T-helper 1 cell (primary cell): ENCODE data around the gene FA2H.
"Not testable (repeated sequence)": the region's sequence is repeated elsewhere in the genome, so short reads cannot be mapped to it uniquely, and the experiment has no call there.

ENCODE experiments used
- DNase-seq, 5 donors: peaks; one replicate each; pipeline ENCODE4 v3.0.0-alpha.2; 2012 to 2020

The FA2H gene

DNA sequence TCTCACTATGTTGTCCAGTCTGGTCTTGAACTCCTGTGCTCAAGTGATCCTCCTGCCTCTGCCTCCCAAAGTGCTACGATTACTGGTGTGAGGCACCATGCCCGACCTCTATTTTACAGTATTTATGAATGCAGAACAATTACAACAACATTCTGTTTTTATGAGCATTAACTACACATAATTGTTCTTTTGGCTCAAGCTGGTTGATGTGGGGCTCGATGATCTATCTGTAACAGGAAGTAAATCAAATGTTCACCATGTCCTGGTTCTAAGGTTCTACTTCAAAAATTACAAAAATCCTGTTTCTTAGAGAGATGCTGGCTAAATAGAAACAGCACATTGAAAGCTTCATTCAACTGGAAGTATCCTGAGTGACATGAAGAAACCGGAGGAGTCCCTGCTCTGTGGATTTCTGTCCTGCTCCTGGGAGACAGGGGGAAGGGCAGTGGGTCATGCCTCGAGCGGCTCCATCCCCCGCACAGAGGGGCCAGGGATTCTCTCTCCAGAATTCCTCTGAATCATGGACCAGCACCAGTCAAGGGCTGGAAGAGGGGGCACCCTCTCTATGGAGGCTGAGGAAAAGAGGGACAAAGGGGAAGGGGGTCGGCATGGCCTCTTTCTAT lies 31.5 kb downstream of the FA2H start:
- DNase-seq = no peak

GRCh38 chr16:74742051-74742481 lies 32.6 kb downstream of the FA2H start:
- DNase-seq = no peak

GRCh38 chr16:74740795-74741304 lies 33.8 kb downstream of the FA2H start:
- no peak for DNase-seq

- DNase-seq = no peak
Observed at GRCh38 chr16:74739275-74739674, 35.3 kb downstream of the FA2H start.

DNA sequence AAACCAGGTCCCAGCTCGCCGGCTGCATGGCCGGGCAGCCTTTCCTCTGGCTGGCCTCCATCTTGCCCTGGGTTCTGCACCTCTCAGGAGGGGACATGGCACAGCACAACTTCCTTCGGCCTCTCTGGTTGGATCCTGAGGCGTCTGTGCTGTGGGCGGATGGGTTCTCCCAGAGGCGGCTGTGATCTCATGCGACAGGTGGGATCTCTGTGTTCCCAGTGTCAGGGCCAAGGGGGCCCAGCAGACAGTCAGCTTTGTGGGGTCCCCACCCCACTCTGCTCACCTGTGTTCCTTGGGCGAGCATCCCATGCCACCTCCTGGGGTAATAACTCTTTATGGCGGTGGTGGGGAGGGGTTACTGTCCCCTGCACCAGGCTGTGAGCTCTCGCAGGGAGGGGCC lies 35.8 kb downstream of the FA2H start:
- DNase-seq = no peak

DNA sequence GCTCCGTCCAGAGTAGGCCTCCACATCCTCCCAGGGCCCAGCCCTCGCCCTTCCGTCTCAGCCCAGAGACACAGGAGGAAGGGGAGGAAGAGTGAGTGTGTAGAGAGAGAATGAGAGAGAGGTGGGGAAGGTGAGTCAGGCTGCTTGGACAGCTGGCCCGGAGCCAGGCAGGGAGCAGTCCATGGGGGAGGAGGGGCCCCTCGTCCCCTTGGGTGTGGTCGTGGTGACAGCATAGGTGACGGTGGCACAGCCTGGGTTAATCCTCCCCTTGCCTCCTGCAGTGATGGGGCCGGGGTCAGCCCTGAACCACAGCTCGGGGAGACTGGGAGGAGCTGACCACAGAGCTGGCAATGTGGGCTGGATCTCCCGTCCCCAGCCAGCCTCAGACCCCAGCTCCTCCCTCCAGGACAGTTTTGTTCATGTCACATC lies 36.5 kb downstream of the FA2H start:
- DNase-seq = no peak

DNA sequence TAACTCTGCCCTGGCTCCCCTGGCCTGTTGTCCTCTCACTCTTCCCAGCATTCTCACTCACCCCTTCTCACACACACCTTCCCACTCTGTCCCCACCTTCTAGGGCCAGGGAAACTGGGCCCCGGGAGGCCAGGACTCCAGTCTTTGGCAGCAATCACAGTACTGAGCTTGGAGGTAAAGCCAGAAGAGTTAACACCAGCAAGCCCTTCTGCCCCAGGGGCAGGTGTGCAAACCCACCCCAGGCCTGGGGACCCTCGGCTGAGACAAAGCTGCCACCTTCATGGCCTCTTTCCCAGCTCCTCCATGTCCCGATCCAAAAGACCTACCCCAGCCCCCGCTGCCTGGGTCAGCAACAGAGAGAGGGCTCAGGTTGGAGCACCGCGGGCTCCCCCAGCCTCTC lies 37.1 kb downstream of the FA2H start:
- DNase-seq = no peak

DNA sequence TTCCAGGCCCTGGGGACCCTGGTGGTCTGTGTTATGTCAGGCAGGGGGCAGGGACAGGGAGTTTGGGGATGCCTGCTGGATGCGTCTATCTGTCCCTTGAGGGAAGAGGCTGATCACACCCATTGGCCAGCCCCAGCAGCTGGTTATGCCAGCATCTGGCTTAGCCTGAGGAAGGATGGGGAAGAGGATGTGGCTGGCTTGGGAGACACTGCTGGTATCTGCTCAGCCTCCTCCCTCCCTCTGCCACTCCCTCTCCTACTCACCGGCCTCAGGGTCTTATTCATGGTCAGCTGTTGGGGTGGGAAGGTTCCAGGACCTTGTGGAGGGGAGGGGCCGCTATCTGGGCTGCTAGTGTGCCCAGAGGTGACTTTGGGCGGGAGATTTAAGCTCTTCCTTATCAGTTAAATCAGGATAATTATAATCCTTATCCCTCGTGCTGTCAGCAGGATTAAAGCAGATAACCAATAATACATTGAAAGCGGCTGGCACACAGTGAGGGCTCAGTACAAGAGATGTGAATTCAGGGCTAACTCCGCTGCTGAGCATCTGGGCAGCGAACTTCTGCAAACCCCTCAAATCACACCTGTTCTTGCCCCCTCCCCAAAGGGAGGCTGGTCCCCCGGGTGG lies 38.0 kb downstream of the FA2H start:
- DNase-seq = no peak

- DNase-seq = no peak
Observed at GRCh38 chr16:74735554-74735953, 39.1 kb downstream of the FA2H start.

- DNase-seq = no peak
Observed at GRCh38 chr16:74735162-74735452, 39.5 kb downstream of the FA2H start.

DNA sequence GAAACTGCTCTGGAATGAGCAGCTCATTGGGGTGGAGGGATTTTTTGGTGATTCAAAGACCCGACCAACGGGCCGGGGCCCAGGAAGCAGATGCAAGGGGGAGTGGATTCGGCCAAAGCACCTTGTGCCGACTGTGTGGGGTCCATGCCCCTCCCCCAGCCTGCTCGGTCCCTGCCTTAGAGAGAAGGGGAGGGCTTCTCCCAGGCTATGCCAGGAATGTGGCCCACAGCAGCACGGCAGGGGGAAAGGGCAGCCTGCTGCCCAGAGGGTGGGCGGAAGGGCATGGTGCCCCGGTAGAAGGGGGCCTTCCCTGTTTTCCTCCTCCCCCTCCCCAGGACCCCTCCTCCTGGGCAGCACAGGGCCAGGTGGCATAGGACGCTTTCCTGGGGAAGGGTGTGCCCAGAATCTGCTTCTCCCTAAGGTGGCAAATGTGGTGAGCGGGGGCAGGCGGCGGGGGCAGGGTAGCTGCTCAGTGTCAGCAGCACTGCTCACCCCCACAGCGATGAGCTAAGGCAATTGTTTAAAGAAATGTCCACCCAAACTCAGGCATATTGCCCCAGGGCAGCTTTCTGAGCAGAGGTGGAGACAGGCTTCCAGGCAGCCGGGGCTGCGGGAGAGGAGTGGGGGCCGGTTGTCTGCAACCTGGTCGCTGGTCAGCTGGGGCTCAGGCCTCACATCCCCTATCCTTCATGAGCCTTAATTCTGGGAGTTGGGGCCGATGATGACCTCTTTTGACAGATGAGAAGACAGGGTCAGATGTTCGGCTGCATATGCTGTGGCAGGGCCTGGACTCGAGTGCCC lies 40.1 kb downstream of the FA2H start:
- no peak for DNase-seq

DNA sequence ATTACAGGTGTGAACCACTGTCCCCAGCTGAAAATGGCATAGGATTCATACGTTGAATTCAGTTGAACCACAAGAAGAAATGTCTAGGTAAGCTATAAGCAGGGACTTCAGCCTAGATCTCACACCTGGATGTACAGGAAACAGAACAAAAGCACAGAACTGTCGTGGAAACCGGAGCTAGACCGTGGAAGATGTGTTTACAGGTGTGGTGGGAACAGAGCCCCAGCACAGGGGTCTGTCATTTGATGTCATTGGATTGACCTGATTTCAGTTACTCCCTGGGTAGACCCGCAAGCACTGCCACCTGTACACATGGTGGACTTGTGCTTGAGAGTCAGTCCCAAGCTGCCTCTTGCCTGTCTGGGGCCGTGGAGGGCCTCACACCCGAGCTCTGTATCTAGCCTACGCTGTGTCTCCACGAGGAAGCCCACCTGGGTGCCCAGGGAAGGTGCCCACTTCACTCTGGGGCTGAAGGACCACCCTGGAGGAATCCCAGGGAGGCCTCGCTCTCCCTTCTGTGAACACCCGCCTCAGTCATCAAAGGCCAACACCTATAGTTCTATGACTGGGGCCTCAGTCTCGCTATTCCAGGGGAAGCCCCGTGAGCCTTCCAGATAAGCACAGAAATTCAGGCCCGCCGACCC lies 41.8 kb downstream of the FA2H start:
- DNase-seq = no peak

- DNase-seq = no peak
Observed at GRCh38 chr16:74731853-74732477, 42.7 kb downstream of the FA2H start.

DNA sequence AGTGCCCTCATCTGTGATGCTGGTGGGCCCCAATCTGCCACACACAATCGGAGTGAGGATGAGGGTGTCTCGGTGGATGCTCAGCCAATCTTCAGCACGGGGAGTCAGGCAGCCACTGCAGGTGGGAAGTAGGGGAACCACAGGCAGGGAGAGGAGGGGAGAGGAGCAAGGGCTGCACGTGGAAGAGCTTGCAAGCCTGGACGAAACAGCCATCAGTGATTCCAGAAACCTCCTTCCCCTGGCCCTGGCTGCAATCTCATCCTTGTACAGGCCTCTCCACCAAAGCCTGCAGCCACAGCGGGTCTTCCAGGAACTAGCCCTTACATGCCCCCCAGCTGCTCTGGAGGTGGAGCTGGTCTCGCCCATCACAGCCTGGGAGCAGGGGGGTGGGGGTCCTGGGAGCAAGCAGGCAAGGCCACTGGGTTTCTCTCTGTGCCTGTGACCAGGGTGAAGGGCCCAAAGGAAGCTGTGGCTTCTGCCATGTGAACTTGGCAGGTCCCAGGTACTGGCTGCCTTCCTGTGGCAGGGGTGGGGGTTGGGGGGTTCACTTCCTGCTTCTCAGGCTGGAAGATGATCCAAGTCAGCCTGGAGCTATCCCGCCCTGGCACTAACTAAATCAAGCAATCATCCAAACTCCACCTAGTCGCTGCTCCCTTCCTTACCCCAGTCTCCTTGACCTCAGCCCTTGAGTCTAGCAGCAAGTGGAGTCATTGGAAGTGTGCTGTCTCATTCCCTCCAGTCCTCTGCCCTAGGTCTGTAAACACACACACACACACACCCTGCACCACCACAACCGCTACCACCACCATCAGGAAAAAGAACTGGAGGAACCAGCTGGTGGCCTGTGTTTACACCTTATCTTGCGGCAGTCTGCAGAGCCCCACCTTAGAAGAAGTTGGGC lies 44.6 kb downstream of the FA2H start:
- no peak for DNase-seq

- no peak for DNase-seq
Observed at GRCh38 chr16:74727903-74728302, 46.7 kb downstream of the FA2H start.

DNA sequence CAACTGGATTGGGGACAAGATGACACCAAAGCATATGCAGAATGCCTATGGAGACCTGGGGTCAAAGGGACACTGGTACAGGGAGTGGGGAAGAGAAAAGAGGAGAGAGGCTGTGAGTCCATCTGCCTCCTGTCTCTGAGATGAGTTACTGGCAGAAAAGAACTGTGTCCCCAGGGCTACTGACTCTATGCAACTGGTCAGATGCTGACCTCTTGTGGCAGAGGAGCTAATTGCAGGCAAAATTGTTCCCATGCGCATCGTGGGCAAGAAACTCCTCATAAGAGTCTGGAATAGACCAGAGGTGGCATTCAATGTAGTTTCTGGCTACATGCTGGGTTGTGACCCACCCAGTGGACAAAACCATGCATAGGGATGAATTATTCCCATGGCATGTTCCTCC lies 47.9 kb downstream of the FA2H start:
- DNase-seq = peak in 1 of 5 donors; percentile 27

- no peak for DNase-seq
Observed at GRCh38 chr16:74725651-74726455, 48.8 kb downstream of the FA2H start.

GRCh38 chr16:74724820-74725549 lies 49.6 kb downstream of the FA2H start:
- DNase-seq = no peak

DNA sequence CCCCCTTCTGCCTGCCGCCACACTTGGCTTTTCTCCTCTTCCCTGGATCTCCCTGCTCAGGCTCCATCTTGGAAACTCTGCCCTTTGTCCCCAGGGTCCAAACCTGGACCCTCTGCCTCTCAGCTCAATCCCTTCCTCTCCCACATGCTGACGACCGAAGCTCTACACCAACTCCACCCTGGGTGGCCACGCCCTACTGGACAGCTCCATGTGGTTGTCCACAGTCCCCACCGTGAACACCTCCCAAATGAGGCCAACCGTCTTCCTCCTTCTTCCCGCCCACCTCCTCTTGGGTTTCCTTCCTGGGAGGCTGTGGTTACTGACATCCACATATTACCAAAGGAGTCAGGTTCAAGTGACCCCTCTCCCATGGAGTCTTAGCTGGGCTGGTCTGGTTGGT lies 51.4 kb downstream of the FA2H start:
- no peak for DNase-seq

GRCh38 chr16:74722156-74722555 lies 52.5 kb downstream of the FA2H start:
- DNase-seq = not testable (repeated sequence)
